Adrenal gland (tissue), 5 donors: ENCODE measurements around the gene NRP2.

Experiments
- CTCF ChIP-seq, 6 experiments: fragments of 450-650 bp in 4 of 6; fragments of 200-600 bp in 2 of 6; sonication (generic) in 1 of 6; IDR thresholded peaks; 1 replicate in 5 of 6; 2 replicates in 1 of 6; pipeline versions ENCODE4 v1.5.1 to v1.8.0; 2016 to 2021; ENCODE audit warnings: antibody characterized with exemption in 6 of 6, mild to moderate bottlenecking in 2 of 6, moderate library complexity in 1 of 6
- POLR2A ChIP-seq, 2 donors: fragments of 450-650 bp; IDR thresholded peaks; one replicate each; pipeline ENCODE4 v1.6.1; 2017; ENCODE audit warnings: antibody characterized with exemption in 2 of 2, mild to moderate bottlenecking in 2 of 2, moderate library complexity in 1 of 2
- donor health status: DM: no; HTN: no; CAD: no.

GRCh38 chr2:205761421-205761820 lies 79.1 kb downstream of the NRP2 start:
- no peak for TF ChIP-seq CTCF (IDR thresholded peaks at IDR 0.05)
- TF ChIP-seq POLR2A (IDR thresholded peaks at IDR 0.05): no peak
